HG03521 (cell line): ENCODE measurements around the gene OR5AP2.
"Not testable (repeated sequence)": the region's sequence is repeated elsewhere in the genome, so short reads cannot be mapped to it uniquely, and the experiment has no call there.

Experiments
- ATAC-seq: cut with Tn5 transposase; IDR thresholded peaks from one replicate; pipeline ENCODE4 v1.9.1; 2021; ENCODE audit warnings: mild to moderate bottlenecking, moderate library complexity; ENCODE audit not compliant: unreplicated experiment

Gene OR5AP2

DNA sequence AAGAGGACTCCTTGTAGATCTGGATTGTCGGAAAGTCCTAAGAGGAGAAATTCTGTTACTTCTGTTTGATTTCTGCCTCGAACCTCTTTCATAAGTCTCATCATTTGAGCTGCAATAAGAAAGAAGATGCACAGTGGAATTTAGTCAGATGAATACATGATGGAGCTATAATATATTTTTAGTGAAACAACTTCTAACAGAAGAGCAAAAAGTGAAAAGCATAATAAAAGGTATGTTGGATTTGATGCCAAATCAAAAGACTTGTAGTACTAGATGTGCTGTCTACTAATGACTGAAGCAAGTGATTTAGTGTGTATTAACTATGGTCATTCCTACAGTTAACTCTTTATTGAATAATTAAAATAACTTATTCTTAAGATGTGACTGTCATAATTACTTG is at the start of gene OR5AP2:
Gene OR5AP2 (minus strand): TSS at position 101 of the 400 bp plus-strand sequence. CDS start 0 bp downstream, at position 101.
- ATAC-seq, result no peak

DNA sequence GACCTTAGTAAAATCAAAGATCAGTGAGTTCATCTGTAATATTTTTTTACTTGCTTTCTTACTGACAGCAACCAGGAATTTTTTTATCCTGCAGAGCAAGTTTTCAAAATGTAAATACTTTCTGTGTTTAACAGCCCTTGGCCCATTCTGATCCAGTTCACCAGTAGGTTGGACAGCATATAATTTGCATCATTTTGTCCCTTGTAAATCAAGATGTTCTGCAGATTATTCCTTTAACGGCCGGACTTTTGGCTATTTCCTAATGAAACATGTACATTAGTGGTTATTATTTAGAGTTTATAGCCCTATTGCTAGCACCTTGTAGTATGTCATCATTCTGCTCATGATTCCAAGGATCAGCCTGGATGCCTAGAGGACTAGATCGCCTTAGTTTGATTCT is 48.9 kb upstream of the OR5AP2 start:
- not testable (repeated sequence) for ATAC-seq

DNA sequence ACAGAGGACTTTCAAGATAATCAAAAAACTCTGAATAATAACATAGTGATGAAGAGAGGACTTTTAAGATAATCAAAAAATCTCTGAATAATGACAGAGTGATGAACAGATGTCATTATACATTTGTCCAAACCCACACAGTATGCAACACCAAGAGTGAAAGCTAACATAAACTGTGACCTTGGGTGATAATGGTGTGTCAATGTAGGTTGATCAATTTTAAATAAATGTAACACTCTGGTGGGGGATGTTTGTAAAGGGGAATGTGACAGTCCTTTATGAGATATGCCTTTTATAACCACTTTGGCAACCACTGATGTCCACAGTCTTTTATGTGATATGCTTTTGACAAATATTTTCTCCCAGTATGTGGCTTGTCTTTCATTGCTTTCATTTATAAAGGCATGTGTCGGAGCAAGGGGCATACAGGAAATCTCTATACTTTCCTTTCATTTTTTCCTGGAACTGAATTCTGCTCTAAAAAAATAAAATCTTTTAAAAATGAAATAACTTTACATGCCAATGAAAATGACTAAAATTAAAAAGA is 46.4 kb upstream of the OR5AP2 start:
- ATAC-seq, result no peak

DNA sequence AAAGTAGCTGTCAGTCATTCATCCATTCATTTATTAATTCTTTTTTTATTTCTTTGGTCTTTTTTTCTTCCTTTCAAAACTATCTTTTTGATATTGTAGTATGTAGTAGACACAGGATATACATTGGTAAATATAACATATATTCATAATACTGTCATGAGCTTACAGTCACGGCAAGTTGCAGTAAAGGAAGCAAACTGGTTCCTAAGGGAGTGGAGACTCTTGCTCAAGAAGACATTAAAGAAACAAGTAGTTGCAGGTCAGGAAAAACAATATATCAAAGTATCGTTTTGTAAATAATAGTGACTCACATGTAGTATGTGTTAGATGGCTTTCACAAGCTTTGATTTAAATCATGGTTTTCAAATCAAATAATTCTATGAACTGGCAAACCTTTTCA is 28.7 kb upstream of the OR5AP2 start:
- ATAC-seq, result no peak

DNA sequence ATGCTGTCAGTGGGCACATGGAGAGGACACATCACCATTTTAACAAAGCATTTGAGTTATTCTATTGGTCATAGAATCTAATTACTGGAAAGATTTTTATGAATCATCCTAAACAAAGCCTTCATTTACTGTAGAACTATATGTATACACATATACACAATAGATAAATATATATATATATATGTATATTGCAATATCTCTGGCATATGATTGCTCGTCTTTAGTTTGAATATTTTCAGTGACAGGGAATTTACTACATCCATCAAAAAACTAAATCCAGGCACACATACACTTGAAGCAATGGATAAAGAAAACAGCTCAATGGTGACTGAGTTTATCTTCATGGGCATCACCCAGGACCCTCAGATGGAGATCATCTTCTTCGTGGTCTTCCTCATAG is 21.1 kb upstream of the OR5AP2 start, which contains the start of gene OR5AR1:
Gene OR5AR1 (plus strand): TSS at position 301 of the 400 bp plus-strand sequence. CDS start 0 bp downstream, at position 301.
- no peak for ATAC-seq

DNA sequence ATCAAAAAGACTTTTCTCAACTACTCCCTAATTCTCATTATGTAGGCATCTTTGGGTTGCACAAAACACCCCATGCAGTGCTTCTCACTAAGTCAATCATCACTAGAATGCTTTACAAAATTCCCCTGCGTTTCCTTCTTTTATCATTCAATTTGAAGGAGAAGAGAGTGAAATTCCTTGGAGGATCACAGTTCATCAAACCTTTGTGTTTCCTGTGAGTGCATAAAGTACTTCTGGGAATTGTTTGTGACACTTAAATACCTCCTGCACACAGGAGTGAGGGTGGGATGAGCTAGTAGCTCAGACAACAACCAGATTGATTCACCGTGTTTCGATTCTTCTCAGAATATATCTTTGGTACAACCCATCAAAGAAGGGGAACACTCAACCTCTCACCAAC is 17.5 kb upstream of the OR5AP2 start:
- ATAC-seq, result no peak

DNA sequence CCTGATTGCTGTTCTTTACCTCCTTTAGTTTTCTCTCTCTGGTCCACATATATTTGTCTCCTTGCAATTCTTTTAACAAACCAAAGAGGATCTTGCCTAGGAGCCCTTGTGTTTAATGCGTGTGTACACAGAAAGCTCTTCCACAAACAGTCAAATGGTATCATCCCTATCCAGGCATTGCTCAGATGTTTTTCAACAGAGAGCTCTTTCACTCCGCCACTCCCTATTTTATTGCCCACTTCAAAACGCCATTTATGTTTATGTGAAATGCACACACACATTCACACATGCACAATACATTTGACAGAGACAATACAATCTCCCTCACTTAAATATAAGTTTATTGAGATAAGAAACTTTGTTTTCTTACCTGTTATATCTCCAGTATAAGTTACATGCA is 4.7 kb downstream of the OR5AP2 start:
- ATAC-seq, result no peak

DNA sequence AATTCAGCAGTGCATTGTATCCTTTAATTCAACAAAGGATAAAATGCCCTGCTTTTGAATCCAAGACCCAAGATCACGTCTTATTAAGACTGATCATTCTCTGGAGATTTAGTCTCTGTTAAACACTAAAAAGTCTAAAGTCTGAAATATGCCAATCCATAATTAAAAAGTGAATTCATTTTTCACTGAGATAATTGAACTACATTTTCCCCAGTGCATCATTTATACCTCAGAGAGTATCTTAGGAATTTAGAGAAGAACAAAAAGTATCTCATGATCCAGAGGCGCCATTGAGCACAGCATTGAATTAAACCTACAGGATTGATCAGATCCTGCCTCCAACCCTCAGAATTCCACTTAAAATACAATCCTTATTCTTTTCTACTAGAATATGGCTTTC is 5.4 kb downstream of the OR5AP2 start:
- no peak for ATAC-seq

DNA sequence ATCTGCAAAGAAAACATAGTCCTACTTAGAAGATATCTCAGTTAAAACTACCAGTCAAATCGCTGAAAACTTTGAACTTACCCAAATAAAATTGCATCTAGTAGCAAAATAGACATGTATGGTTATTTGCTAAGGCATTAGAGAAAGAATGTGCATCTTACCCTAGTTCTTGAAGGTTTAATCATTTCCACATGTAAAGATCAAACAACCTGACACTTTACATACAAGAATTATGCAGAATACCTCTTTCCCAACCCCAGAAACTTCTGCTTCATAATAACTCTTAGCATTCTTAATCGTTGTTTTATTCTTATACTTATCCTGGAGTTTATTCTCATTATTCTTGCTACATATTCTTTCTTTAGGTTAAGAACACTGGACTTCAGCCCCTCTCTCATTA is 9.9 kb downstream of the OR5AP2 start:
- ATAC-seq, result no peak

DNA sequence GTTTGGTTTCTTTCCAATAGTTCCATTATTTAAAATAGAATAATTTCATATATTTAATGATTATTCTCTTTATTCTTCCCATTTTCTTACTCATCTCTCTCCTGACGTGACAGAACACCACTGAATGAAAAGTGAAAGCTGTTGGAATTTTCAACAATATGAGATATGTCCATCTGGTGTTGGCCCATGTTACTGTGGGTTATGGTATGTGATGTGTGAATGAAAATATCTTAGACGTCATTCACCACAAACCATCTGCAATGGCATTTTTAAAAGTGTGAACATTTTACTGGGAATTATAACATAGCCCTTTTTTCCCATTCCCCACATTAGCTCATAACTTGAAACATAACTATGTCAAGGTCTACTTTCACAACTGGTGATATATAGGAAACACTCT is 16.3 kb downstream of the OR5AP2 start:
- no peak for ATAC-seq

DNA sequence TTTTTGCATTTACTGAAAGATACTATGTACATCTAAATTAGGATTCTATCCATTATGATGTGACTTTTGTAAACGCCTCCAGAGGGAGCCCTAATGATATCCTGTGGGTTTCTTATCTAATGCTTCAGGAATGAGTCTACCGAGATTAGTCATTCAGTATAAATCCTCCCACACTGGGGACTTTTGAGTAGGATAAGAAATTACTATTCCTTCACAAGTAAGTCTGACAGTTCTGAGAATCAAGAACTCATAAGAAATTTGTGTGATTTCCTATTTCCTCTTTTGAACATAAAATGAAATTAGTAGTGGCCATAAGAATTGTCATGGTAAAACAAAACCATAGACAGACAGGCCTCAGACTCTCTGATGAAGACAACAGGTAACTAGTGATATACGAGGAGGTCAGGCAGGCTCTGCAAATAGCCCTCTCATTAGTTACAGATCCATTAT is 17.6 kb downstream of the OR5AP2 start:
- ATAC-seq, result no peak

DNA sequence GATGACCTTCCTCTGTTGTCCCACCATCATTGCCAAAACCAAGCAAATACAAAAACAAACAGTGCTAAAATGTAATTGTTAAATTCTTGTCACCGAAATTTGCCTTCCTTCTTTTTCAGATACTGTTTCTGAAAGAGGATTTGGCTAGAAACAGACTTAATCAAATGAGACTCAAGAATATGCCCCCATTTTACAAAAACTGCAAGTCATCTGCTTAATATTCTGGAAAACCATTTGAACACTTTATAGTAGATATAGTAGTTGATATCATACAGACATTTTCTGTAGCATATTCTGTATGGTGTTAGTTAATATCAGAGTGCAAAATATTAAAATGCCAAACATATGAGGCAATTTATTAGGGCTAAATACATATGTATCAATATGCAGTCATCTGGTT is 31.1 kb downstream of the OR5AP2 start:
- ATAC-seq, result no peak

DNA sequence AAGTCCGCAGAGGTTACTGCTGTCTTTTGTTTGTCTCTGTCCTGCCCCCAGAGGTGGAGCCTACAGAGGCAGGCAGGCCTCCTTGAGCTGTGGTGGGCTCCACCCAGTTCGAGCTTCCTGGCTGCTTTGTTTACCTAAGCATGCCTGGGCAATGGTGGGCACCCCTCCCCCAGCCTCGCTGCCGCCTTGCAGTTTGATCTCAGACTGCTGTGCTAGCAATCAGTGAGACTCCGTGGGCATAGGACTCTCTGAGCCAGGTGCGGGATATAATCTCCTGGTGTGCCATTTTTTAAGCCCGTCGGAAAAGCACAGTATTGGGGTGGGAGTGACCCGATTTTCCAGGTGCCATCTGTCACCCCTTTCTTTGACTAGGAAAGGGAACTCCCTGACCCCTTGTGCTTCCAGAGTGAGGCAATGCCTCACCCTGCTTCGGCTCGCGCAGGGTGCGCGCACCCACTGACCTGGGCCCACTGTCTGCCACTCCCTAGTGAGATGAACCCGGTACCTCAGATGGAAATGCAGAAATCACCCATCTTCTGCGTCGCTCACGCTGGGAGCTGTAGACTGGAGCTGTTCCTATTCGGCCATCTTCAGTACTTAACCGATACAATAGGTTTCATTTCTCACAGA is 50.0 kb downstream of the OR5AP2 start:
- not testable (repeated sequence) for ATAC-seq
